Measurements from ENCODE around the gene KLHL8.

The KLHL8 gene

DNA sequence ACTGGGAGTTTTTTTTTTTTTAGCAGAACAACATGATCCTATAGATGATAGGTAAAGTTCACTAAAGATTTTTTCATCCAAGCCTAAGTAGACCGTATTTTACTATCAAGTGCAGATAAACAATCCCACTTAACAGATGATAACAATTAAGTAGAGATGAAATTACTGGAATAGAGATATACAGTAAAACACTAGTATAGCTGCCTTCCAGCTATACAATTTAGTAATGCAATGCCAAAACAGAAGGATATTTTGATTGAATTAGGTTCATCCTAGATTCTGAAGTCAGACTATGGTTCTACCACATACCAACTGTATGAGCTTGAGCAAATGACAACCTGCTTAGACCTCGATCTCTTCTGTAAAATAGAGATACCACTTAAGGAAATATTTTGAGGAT, 24.3 kb downstream of the KLHL8 start:
- H3K9ac ChIP-seq (ENCODE audit: low read length): no peak overlapping the region
- H3K4me1 ChIP-seq (ENCODE audit: insufficient read depth, low read length): no peaks in the 10 kb centered on the region
- no peaks in the 10 kb centered on the region for H3K9me3 ChIP-seq (ENCODE audit: low read length)
- peaks cover 3% of the 10 kb centered on the region for H3K36me3 ChIP-seq (ENCODE audit: insufficient read depth, low read length)
- H3K27ac ChIP-seq (ENCODE audit: low read depth, low read length): no peak overlapping the region
- H3K4me3 ChIP-seq (ENCODE audit: low read depth in 1 of 2, low read length in 2 of 2): no peak overlapping the region
- H3K27me3 ChIP-seq (ENCODE audit: control insufficient read depth in 1 of 2, insufficient read depth in 2 of 2, low read length in 2 of 2): no peaks in the 10 kb centered on the region

DNA sequence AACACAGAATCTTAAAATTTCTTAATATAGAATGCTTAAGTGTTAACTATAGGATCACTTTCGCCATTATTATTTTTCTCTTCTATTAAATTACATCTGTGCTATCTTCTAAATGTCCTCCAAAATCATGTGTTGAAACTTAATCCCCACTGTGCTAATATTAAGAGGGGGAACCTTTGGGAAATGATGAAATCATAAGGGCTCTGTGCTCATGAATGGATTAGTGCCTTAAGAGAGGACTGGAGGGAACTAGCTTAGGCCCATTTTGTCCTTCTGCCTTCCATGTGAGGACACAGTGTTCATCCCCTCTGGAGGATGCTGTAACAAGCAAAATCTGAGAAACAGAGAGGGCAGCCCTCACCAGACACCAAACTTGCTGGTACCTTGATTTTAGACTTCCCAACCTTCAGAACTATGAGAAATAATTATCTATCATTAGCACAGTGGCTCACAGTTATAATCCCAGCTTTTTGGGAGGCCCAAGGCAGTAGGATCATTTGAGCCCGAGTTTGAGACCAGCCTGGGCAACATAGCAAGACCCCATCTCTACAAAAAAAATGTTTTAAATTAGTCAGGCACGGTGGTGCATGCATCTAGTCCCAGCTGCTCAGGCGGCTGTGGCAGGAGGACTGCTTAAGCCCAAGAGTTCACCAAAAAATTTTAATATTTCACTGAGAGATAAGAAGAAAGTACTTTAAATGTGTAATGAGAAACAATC, 26.3 kb downstream of the KLHL8 start:
- Histone ChIP-seq H3K9me3 (ENCODE audit: low read length) (no peaks in the 10 kb centered on the region), H3K4me3 (ENCODE audit: low read depth in 1 of 2, low read length in 2 of 2) (no peak overlapping the region), H3K36me3 (ENCODE audit: insufficient read depth, low read length) (peaks cover 3% of the 10 kb centered on the region), H3K27ac (ENCODE audit: low read depth, low read length) (no peak overlapping the region), H3K27me3 (ENCODE audit: control insufficient read depth in 1 of 2, insufficient read depth in 2 of 2, low read length in 2 of 2) (no peaks in the 10 kb centered on the region), H3K9ac (ENCODE audit: low read length) (no peak overlapping the region), H3K4me1 (ENCODE audit: insufficient read depth, low read length) (no peaks in the 10 kb centered on the region)

DNA sequence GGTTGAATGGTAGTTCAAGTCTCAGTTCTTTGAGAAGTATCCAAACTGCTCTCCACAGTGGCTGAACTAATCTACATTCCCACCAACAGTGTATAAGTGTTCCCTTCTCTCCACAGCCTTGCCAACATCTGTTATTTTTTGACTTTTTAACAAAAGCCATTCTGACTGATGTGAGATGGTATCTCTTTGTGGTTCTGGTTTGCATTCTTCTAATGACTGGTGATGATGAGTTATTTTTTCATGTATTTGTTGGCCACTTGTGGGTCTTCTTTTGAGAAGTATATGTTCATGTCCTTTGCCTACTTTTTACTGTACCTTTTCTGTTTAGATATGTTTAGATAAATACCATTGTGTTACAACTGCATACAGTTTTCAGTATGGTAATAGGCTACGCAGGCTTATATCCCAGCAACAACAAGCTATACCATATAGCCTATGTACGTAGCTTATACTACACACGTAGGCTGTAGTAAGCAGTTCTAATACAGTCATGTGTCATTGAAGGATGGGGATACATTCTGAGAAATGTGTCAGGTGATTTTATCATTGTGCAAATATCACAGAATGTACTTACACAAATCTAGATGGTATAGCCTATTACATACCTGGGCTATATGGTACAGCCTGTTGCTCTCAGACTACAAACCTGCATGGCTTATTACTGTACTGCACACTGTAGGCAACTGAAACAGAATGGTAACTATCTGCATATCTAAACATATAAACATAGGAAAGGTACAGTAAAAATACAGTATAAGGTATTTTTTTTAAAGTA, 28.1 kb downstream of the KLHL8 start:
- H3K27ac ChIP-seq (ENCODE audit: low read depth, low read length): no peak overlapping the region
- H3K4me3 ChIP-seq (ENCODE audit: low read depth in 1 of 2, low read length in 2 of 2): no peak overlapping the region
- peaks cover 3% of the 10 kb centered on the region for H3K36me3 ChIP-seq (ENCODE audit: insufficient read depth, low read length)
- no peaks in the 10 kb centered on the region for H3K4me1 ChIP-seq (ENCODE audit: insufficient read depth, low read length)
- H3K9ac ChIP-seq (ENCODE audit: low read length): no peak overlapping the region
- no peaks in the 10 kb centered on the region for H3K9me3 ChIP-seq (ENCODE audit: low read length)
- no peaks in the 10 kb centered on the region for H3K27me3 ChIP-seq (ENCODE audit: control insufficient read depth in 1 of 2, insufficient read depth in 2 of 2, low read length in 2 of 2)

DNA sequence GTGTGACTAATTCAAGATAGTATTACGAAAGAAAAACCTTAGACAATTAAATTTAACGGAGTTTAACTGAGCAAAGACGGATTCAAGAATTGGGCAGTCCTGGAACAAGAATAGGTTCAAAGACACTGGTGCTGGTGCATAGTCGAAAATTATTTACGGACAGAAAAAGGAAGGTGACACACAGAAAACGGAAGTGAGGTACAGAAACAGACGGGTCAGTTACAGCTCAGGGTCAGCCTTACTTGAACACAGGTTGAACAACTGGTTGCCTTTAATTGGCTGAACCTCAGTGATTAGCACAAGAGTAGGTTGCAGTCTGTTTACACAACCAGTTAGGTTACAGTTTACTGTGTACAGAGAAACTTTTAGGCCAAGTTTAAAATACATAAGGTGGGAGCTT, 31.5 kb downstream of the KLHL8 start:
- H3K27ac ChIP-seq (ENCODE audit: low read depth, low read length): no peak overlapping the region
- no peaks in the 10 kb centered on the region for H3K9me3 ChIP-seq (ENCODE audit: low read length)
- no peaks in the 10 kb centered on the region for H3K27me3 ChIP-seq (ENCODE audit: control insufficient read depth in 1 of 2, insufficient read depth in 2 of 2, low read length in 2 of 2)
- no peak overlapping the region for H3K4me3 ChIP-seq (ENCODE audit: low read depth in 1 of 2, low read length in 2 of 2)
- no peaks in the 10 kb centered on the region for H3K4me1 ChIP-seq (ENCODE audit: insufficient read depth, low read length)
- peaks cover 3% of the 10 kb centered on the region for H3K36me3 ChIP-seq (ENCODE audit: insufficient read depth, low read length)
- H3K9ac ChIP-seq (ENCODE audit: low read length): no peak overlapping the region

GRCh38 chr4:87188048-87188447, 32.4 kb downstream of the KLHL8 start:
- Histone ChIP-seq H3K9me3 (ENCODE audit: low read length) (no peaks in the 10 kb centered on the region), H3K4me1 (ENCODE audit: insufficient read depth, low read length) (no peaks in the 10 kb centered on the region), H3K9ac (ENCODE audit: low read length) (no peak overlapping the region), H3K27me3 (ENCODE audit: control insufficient read depth in 1 of 2, insufficient read depth in 2 of 2, low read length in 2 of 2) (no peaks in the 10 kb centered on the region), H3K27ac (ENCODE audit: low read depth, low read length) (no peak overlapping the region), H3K4me3 (ENCODE audit: low read depth in 1 of 2, low read length in 2 of 2) (no peak overlapping the region), H3K36me3 (ENCODE audit: insufficient read depth, low read length) (peaks cover 3% of the 10 kb centered on the region)

GRCh38 chr4:87185146-87185870, 35.1 kb downstream of the KLHL8 start:
- Histone ChIP-seq H3K36me3 (ENCODE audit: insufficient read depth, low read length) (no peaks in the 10 kb centered on the region), H3K4me1 (ENCODE audit: insufficient read depth, low read length) (no peaks in the 10 kb centered on the region), H3K27me3 (ENCODE audit: control insufficient read depth in 1 of 2, insufficient read depth in 2 of 2, low read length in 2 of 2) (no peaks in the 10 kb centered on the region), H3K4me3 (ENCODE audit: low read depth in 1 of 2, low read length in 2 of 2) (no peak overlapping the region), H3K9me3 (ENCODE audit: low read length) (no peaks in the 10 kb centered on the region), H3K27ac (ENCODE audit: low read depth, low read length) (no peak overlapping the region), H3K9ac (ENCODE audit: low read length) (no peak overlapping the region)

GRCh38 chr4:87180767-87181166, 39.7 kb downstream of the KLHL8 start:
- Histone ChIP-seq H3K9me3 (ENCODE audit: low read length) (no peaks in the 10 kb centered on the region), H3K9ac (ENCODE audit: low read length) (no peak overlapping the region), H3K36me3 (ENCODE audit: insufficient read depth, low read length) (no peaks in the 10 kb centered on the region), H3K27ac (ENCODE audit: low read depth, low read length) (no peak overlapping the region), H3K4me3 (ENCODE audit: low read depth in 1 of 2, low read length in 2 of 2) (no peak overlapping the region), H3K4me1 (ENCODE audit: insufficient read depth, low read length) (no peaks in the 10 kb centered on the region), H3K27me3 (ENCODE audit: control insufficient read depth in 1 of 2, insufficient read depth in 2 of 2, low read length in 2 of 2) (no peaks in the 10 kb centered on the region)

GRCh38 chr4:87179751-87180150, 40.7 kb downstream of the KLHL8 start:
- H3K36me3 ChIP-seq (ENCODE audit: insufficient read depth, low read length): peaks cover 5% of the 10 kb centered on the region
- H3K27me3 ChIP-seq (ENCODE audit: control insufficient read depth in 1 of 2, insufficient read depth in 2 of 2, low read length in 2 of 2): no peaks in the 10 kb centered on the region
- H3K27ac ChIP-seq (ENCODE audit: low read depth, low read length): no peak overlapping the region
- no peaks in the 10 kb centered on the region for H3K9me3 ChIP-seq (ENCODE audit: low read length)
- no peak overlapping the region for H3K9ac ChIP-seq (ENCODE audit: low read length)
- H3K4me1 ChIP-seq (ENCODE audit: insufficient read depth, low read length): no peaks in the 10 kb centered on the region
- H3K4me3 ChIP-seq (ENCODE audit: low read depth in 1 of 2, low read length in 2 of 2): no peak overlapping the region

DNA sequence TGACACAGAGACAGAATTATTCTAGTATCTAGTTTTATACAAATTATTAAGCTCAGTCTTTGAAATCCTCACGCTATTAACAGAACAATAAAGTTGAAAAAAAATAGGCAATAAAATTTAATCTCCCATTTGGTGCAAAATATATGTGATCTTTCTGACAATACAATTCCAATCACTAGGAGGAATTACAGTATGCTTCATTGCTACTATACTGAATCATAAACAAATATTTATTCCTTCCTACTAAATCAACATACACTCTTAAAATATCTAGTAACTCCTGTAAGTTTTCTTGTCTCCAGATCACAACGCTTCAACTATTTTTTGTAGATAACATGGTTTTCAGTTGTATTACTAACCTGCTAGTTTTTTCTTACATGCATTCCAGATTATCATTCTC, 45.7 kb downstream of the KLHL8 start:
- Histone ChIP-seq H3K27me3 (ENCODE audit: control insufficient read depth in 1 of 2, insufficient read depth in 2 of 2, low read length in 2 of 2) (no peaks in the 10 kb centered on the region), H3K4me1 (ENCODE audit: insufficient read depth, low read length) (no peaks in the 10 kb centered on the region), H3K36me3 (ENCODE audit: insufficient read depth, low read length) (peaks cover 5% of the 10 kb centered on the region), H3K4me3 (ENCODE audit: low read depth in 1 of 2, low read length in 2 of 2) (no peak overlapping the region), H3K9ac (ENCODE audit: low read length) (no peak overlapping the region), H3K9me3 (ENCODE audit: low read length) (no peaks in the 10 kb centered on the region), H3K27ac (ENCODE audit: low read depth, low read length) (no peak overlapping the region)

GRCh38 chr4:87171944-87172343, 48.5 kb downstream of the KLHL8 start:
- Histone ChIP-seq H3K4me3 (ENCODE audit: low read depth in 1 of 2, low read length in 2 of 2) (no peak overlapping the region), H3K9me3 (ENCODE audit: low read length) (no peaks in the 10 kb centered on the region), H3K27me3 (ENCODE audit: control insufficient read depth in 1 of 2, insufficient read depth in 2 of 2, low read length in 2 of 2) (no peaks in the 10 kb centered on the region), H3K9ac (ENCODE audit: low read length) (no peak overlapping the region), H3K4me1 (ENCODE audit: insufficient read depth, low read length) (no peaks in the 10 kb centered on the region), H3K36me3 (ENCODE audit: insufficient read depth, low read length) (peaks cover 5% of the 10 kb centered on the region), H3K27ac (ENCODE audit: low read depth, low read length) (no peak overlapping the region)

DNA sequence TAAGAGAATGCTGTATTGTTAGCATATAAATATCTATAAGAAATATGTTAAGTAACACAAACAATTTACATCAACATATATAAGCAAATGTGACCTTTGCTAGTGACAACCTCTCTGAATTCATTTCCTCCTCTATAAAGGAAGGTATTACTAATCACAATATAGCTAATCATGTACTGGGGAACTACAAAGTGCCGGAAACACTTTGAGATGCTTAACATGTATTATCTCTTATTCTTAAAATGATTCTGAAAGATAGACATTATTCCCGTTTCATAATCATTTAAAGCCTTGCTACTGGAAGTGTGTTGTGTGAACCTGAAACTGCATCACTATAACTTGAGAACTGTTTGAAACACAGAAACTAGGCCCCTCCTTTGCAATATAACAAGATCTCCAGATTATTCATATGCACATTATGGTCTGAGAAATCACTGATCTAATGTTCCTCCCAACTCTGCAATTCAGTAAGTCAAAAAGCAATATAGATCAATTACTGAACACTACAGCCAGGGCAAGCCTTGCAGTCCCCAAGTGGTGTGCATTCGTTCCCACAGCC, 54.0 kb downstream of the KLHL8 start:
- Histone ChIP-seq H3K9ac (ENCODE audit: low read length) (no peak overlapping the region), H3K27me3 (ENCODE audit: control insufficient read depth in 1 of 2, insufficient read depth in 2 of 2, low read length in 2 of 2) (no peaks in the 10 kb centered on the region), H3K9me3 (ENCODE audit: low read length) (no peaks in the 10 kb centered on the region), H3K4me1 (ENCODE audit: insufficient read depth, low read length) (no peaks in the 10 kb centered on the region), H3K36me3 (ENCODE audit: insufficient read depth, low read length) (peaks cover 6% of the 10 kb centered on the region), H3K27ac (ENCODE audit: low read depth, low read length) (no peak overlapping the region), H3K4me3 (ENCODE audit: low read depth in 1 of 2, low read length in 2 of 2) (no peak overlapping the region)
